Activated T-helper 2 cell treated with anti-CD3 and anti-CD28 coated beads, Interferon-gamma antibody, Interleukin-2, Interleukin-4, amounts not matched to agents 10 μg/mL and 5 μg/mL and 100 μg/mL, durations not matched to agents 14 hours and 24 hours and 36 hours (primary cell): ENCODE measurements around the gene RBM4. TPM values are rescaled to one million over a fixed set of nuclear protein-coding genes. Genes with fewer than 3 reads are reported as not detected.
A peak's percentile ranks its signal among the peaks of the same experiment; 100 is the strongest.

ENCODE experiments used
- DNase-seq: peaks from one replicate; pipeline ENCODE4 v3.0.0; 2021; ENCODE audit warnings: low spot score
- H3K27ac Mint-ChIP-seq: one replicate; pipeline ENCODE4 v1.8.0; 2021; ENCODE audit warnings: mixed read lengths
- H3K27me3 Mint-ChIP-seq: one replicate; pipeline ENCODE4 v1.8.0; 2021; ENCODE audit warnings: low read depth, mixed read lengths
- H3K36me3 Mint-ChIP-seq: one replicate; pipeline ENCODE4 v1.8.0; 2021; ENCODE audit warnings: low read depth, mixed read lengths
- H3K4me1 Mint-ChIP-seq: one replicate; pipeline ENCODE4 v1.8.0; 2021; ENCODE audit warnings: low read depth, mixed read lengths
- H3K4me3 Mint-ChIP-seq: one replicate; pipeline ENCODE4 v1.8.0; 2021; ENCODE audit warnings: low read depth, mild to moderate bottlenecking, moderate library complexity, mixed read lengths
- H3K9me3 Mint-ChIP-seq: one replicate; pipeline ENCODE4 v1.8.0; 2021; ENCODE audit warnings: mixed read lengths
- intact Hi-C: fragments of 100-400 bp; cut with micrococcal nuclease; formaldehyde crosslinking; loops from one replicate; pipeline ENCODE4 v1.15.1; 2023
- total RNA-seq: library from RNA; stranded (reverse); gene quantifications from 2 replicates; pipeline ENCODE4 v1.2.3, GENCODE V29; 2022

RBM4 gene
- total RNA-seq, 1 donor from 2014 or later, result 125 TPM

GRCh38 chr11:66641834-66642233 is 3.3 kb downstream of the RBM4 start:
- no peak for DNase-seq
- peaks cover 74% of the 10 kb centered on the region for H3K4me1 Mint-ChIP-seq
- no peak overlapping the region for H3K27ac Mint-ChIP-seq
- no peaks in the 10 kb centered on the region for H3K27me3 Mint-ChIP-seq
- intact Hi-C loops, result no loop called here
- no peaks in the 10 kb centered on the region for H3K9me3 Mint-ChIP-seq
- H3K36me3 Mint-ChIP-seq, result peaks cover 98% of the 10 kb centered on the region
- peak overlapping the region; percentile 61 for H3K4me3 Mint-ChIP-seq

- H3K4me3 Mint-ChIP-seq, result no peak overlapping the region
- H3K36me3 Mint-ChIP-seq, result peaks cover 94% of the 10 kb centered on the region
- H3K9me3 Mint-ChIP-seq, result no peaks in the 10 kb centered on the region
- peaks cover 71% of the 10 kb centered on the region for H3K4me1 Mint-ChIP-seq
- DNase-seq, result no peak
- no peak overlapping the region for H3K27ac Mint-ChIP-seq
- no peaks in the 10 kb centered on the region for H3K27me3 Mint-ChIP-seq
- intact Hi-C loops, result no loop called here
Measured at GRCh38 chr11:66643745-66644437, 5.4 kb downstream of the RBM4 start.

GRCh38 chr11:66646828-66647227 is 8.3 kb downstream of the RBM4 start:
- intact Hi-C loops, result no loop called here
- no peaks in the 10 kb centered on the region for H3K27me3 Mint-ChIP-seq
- no peak overlapping the region for H3K4me3 Mint-ChIP-seq
- DNase-seq, result no peak
- no peaks in the 10 kb centered on the region for H3K9me3 Mint-ChIP-seq
- H3K4me1 Mint-ChIP-seq, result peaks cover 53% of the 10 kb centered on the region
- no peak overlapping the region for H3K27ac Mint-ChIP-seq
- peaks cover 89% of the 10 kb centered on the region for H3K36me3 Mint-ChIP-seq

- peaks cover 74% of the 10 kb centered on the region for H3K36me3 Mint-ChIP-seq
- intact Hi-C loops, result no loop called here
- H3K27me3 Mint-ChIP-seq, result no peaks in the 10 kb centered on the region
- no peak overlapping the region for H3K27ac Mint-ChIP-seq
- no peak for DNase-seq
- H3K9me3 Mint-ChIP-seq, result no peaks in the 10 kb centered on the region
- H3K4me1 Mint-ChIP-seq, result peaks cover 34% of the 10 kb centered on the region
- no peak overlapping the region for H3K4me3 Mint-ChIP-seq
Measured at GRCh38 chr11:66649903-66650302, 11.4 kb downstream of the RBM4 start.

GRCh38 chr11:66651016-66651415 is 12.5 kb downstream of the RBM4 start:
- Mint-ChIP-seq H3K36me3 (peaks cover 70% of the 10 kb centered on the region), H3K4me3 (no peak overlapping the region)

GRCh38 chr11:66652651-66653050 is 14.1 kb downstream of the RBM4 start:
- intact Hi-C loops, result no loop called here
- no peak for DNase-seq
- no peak overlapping the region for H3K4me3 Mint-ChIP-seq
- H3K9me3 Mint-ChIP-seq, result no peaks in the 10 kb centered on the region
- peaks cover 10% of the 10 kb centered on the region for H3K4me1 Mint-ChIP-seq
- H3K27ac Mint-ChIP-seq, result no peak overlapping the region
- peaks cover 56% of the 10 kb centered on the region for H3K36me3 Mint-ChIP-seq
- H3K27me3 Mint-ChIP-seq, result no peaks in the 10 kb centered on the region

More at GRCh38 chr11:66651016-66651415, 12.5 kb downstream of the RBM4 start:
- DNase-seq, result no peak
- Mint-ChIP-seq H3K9me3 (no peaks in the 10 kb centered on the region), H3K27me3 (no peaks in the 10 kb centered on the region), H3K4me1 (peaks cover 23% of the 10 kb centered on the region), H3K27ac (no peak overlapping the region)
- intact Hi-C loops, result no loop called here

- Mint-ChIP-seq H3K27me3 (no peaks in the 10 kb centered on the region), H3K27ac (no peak overlapping the region), H3K36me3 (peaks cover 54% of the 10 kb centered on the region), H3K4me1 (peaks cover 10% of the 10 kb centered on the region), H3K4me3 (no peak overlapping the region), H3K9me3 (no peaks in the 10 kb centered on the region)
- DNase-seq, result no peak
- intact Hi-C loops, result no loop called here
Measured at GRCh38 chr11:66653123-66653522, 14.6 kb downstream of the RBM4 start.

DNA sequence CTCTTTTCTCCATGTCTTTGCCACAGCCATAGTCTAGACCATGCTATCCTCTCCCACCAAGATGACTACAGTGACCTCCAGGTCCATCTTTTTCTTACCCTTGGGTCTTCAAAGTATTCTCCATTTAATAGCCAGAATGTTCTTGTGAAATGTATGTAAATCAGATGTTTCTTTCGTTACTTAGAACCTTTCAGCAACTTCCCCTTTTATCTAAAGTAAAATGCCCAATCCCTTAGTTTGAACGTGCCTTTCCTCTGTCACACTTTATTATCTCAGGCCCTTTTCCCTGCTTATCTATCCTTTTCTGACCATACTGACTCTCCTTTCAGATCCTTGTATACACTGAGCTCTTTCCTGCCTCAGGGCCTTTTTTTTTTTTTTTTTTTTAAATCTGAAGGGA is 21.3 kb downstream of the RBM4 start:
- Mint-ChIP-seq H3K36me3 (peaks cover 38% of the 10 kb centered on the region), H3K4me1 (no peaks in the 10 kb centered on the region), H3K27me3 (no peaks in the 10 kb centered on the region), H3K4me3 (no peak overlapping the region), H3K27ac (peak overlapping the region; percentile 2), H3K9me3 (no peaks in the 10 kb centered on the region)
- intact Hi-C loops, result no loop called here
- no peak for DNase-seq

GRCh38 chr11:66663741-66664296 is 25.3 kb downstream of the RBM4 start:
- Mint-ChIP-seq H3K36me3 (peaks cover 62% of the 10 kb centered on the region), H3K27me3 (no peaks in the 10 kb centered on the region), H3K9me3 (no peaks in the 10 kb centered on the region), H3K27ac (no peak overlapping the region), H3K4me1 (no peaks in the 10 kb centered on the region), H3K4me3 (no peak overlapping the region)
- intact Hi-C loops, result no loop called here
- DNase-seq, result no peak

- no peak overlapping the region for H3K4me3 Mint-ChIP-seq
- H3K36me3 Mint-ChIP-seq, result peaks cover 68% of the 10 kb centered on the region
- intact Hi-C loops, result no loop called here
- H3K4me1 Mint-ChIP-seq, result peaks cover 5% of the 10 kb centered on the region
- no peak overlapping the region for H3K27ac Mint-ChIP-seq
- no peak for DNase-seq
- H3K27me3 Mint-ChIP-seq, result no peaks in the 10 kb centered on the region
- no peaks in the 10 kb centered on the region for H3K9me3 Mint-ChIP-seq
Measured at GRCh38 chr11:66665369-66665768, 26.9 kb downstream of the RBM4 start.

DNA sequence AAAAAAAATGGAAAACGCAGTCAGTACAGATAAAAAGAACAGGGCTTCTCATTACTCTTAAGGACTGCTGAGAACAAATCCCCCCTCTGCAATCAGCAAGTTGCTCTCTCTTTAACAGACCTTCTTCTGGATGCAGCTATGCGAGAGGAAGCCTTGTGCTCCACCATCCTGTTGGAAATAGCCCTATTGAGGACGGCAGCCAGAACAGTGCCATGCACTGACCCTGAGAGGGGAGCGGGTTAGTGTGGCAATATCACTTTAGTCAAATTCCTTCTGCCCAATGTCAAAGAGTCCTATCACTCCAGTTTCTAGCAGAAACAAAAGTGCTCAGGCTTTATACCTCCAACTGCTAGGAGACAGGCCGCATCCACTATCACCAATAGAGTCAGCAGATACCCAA is 32.3 kb downstream of the RBM4 start:
- intact Hi-C loops, result no loop called here
- H3K27ac Mint-ChIP-seq, result no peak overlapping the region
- H3K4me1 Mint-ChIP-seq, result peaks cover 15% of the 10 kb centered on the region
- DNase-seq, result no peak
- H3K27me3 Mint-ChIP-seq, result no peaks in the 10 kb centered on the region
- H3K9me3 Mint-ChIP-seq, result no peaks in the 10 kb centered on the region
- peaks cover 47% of the 10 kb centered on the region for H3K36me3 Mint-ChIP-seq
- no peak overlapping the region for H3K4me3 Mint-ChIP-seq

DNA sequence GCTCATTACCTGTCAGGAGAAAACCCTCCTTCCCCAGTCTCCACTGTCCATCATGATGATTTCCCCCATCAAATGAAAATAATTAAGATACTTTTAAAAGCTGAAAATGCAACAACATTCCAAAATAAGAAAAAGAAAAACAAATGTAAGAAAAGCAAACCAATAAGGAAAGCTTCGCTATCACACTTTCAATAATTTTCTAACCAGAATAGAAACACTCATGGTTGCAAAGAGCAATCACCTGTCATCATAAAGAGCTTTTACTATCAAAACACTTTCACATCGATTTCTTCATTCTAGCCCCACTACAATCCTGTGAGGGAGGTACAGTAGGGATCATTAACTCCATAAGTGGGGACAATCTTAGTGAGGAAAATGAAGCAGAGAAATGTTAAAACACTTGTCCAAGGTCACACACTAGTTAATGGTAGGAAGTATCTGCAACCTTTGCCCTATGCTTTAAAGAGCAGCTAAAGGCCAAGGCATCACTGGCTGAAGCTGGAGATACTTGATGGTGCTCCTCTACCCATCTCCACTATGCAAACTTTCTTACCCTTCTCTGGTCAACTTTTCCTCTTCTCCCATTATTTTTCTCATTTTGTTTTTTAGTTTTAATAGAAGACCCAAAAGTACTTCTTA is 36.6 kb downstream of the RBM4 start:
- Mint-ChIP-seq H3K36me3 (peaks cover 23% of the 10 kb centered on the region), H3K27ac (no peak overlapping the region), H3K4me3 (no peak overlapping the region), H3K4me1 (peaks cover 30% of the 10 kb centered on the region), H3K9me3 (no peaks in the 10 kb centered on the region), H3K27me3 (no peaks in the 10 kb centered on the region)
- no peak for DNase-seq
- intact Hi-C loops, result loop anchor here (5.0 kb wide), 1 partner anchor 167 kb away; the partner anchor contains the start of gene RCE1

DNA sequence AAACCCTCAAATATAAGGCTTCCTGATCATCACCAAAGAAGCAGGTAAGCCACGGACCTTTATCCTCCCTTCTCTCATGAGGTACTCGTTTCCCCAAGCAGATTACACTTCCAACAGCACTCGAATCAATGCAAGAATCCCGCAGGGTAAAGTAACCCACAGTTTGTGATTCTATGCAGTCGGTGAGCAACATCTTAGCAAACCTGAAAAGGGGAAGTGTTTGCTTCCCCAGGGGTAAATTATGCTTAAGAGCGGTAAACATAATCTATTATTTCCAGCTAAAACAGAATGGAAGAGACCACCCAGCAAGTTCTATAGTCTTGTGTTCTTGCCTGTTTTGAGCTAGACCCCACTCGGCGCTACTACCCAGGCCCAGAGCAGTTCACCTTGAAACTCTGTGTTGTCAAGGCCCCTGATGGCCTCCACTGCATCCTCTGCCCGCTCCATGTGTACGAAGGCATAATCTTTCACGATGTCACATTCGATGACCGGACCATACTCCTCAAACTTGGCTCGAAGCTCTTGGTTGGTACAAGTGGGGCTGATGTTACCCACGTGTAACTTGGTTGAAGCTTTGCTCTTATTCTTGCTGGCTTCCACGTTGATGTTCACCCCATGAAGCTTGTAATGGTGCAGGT is 37.9 kb downstream of the RBM4 start:
- Mint-ChIP-seq H3K27ac (peak overlapping the region; percentile 97), H3K27me3 (no peaks in the 10 kb centered on the region), H3K9me3 (no peaks in the 10 kb centered on the region), H3K4me1 (peaks cover 30% of the 10 kb centered on the region), H3K4me3 (peak overlapping the region; percentile 92), H3K36me3 (peaks cover 15% of the 10 kb centered on the region)
- intact Hi-C loops, result loop anchor here (2.0 to 5.0 kb wide), 3 partner anchors 38 to 166 kb away; partner anchors contain the start of genes RBM4 and RCE1
- no peak for DNase-seq
